Activated T-helper 2 cell treated with anti-CD3 and anti-CD28 coated beads, Interferon-gamma antibody, Interleukin-2, Interleukin-4, amounts not matched to agents 10 μg/mL and 5 μg/mL and 100 μg/mL, durations not matched to agents 14 hours and 24 hours and 36 hours (primary cell): ENCODE results near the gene RAB34. TPM values are rescaled to one million over a fixed set of nuclear protein-coding genes. Genes with fewer than 3 reads are reported as not detected.
"Not testable (repeated sequence)": the region's sequence is repeated elsewhere in the genome, so short reads cannot be mapped to it uniquely, and the experiment has no call there.

Experiments used
- DNase-seq: peaks from one replicate; pipeline ENCODE4 v3.0.0; 2021; ENCODE audit warnings: low spot score
- H3K27ac Mint-ChIP-seq: one replicate; pipeline ENCODE4 v1.8.0; 2021; ENCODE audit warnings: mixed read lengths
- H3K27me3 Mint-ChIP-seq: one replicate; pipeline ENCODE4 v1.8.0; 2021; ENCODE audit warnings: low read depth, mixed read lengths
- H3K36me3 Mint-ChIP-seq: one replicate; pipeline ENCODE4 v1.8.0; 2021; ENCODE audit warnings: low read depth, mixed read lengths
- H3K4me1 Mint-ChIP-seq: one replicate; pipeline ENCODE4 v1.8.0; 2021; ENCODE audit warnings: low read depth, mixed read lengths
- H3K4me3 Mint-ChIP-seq: one replicate; pipeline ENCODE4 v1.8.0; 2021; ENCODE audit warnings: low read depth, mild to moderate bottlenecking, moderate library complexity, mixed read lengths
- H3K9me3 Mint-ChIP-seq: one replicate; pipeline ENCODE4 v1.8.0; 2021; ENCODE audit warnings: mixed read lengths
- intact Hi-C: fragments of 100-400 bp; cut with micrococcal nuclease; formaldehyde crosslinking; loops from one replicate; pipeline ENCODE4 v1.15.1; 2023
- total RNA-seq: library from RNA; stranded (reverse); gene quantifications from 2 replicates; pipeline ENCODE4 v1.2.3, GENCODE V29; 2022

Gene RAB34
- total RNA-seq, 1 donor from 2014 or later, result 19.4 TPM

DNA sequence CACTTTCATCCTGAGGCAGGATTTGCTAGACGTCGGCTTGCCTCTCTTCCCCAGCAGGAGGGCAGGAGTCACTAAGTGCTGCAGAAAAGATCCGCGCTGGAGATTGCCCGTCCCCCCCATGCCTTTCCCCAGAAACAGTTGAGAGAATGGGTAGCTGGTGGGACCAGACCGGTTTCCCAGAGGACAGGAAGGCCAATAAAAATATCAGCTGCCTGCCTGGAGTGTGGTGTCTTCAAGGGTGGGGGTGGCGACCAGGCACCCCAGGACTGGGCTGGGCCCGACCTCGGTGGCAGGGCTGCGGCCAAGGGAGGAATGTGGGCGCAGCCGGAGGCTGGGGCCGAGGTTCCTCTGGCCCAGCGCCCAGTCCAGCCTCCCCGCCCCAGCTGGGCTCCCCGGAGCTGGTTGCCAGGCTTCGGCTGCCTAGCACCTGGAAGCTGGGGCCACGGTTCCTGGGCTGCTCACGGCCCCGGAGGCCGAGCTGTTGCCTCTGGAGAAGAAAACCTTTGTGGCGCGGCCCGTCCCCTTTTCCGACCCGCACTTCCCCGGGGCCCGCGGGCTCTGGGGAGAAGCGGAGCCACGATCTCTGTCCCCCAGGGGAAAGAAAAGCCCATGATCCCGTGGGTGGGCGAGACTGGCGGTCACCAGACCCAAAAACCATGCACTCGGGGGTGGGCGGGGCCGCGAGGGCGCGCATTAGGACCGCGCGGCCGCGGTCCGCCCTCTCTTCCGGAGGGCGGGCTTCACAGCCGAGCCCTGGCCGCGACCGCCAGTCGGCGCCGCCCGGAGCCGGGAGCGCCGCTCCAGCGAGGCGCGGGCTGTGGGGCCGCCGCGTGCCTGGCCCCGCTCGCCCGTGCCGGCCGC lies 25.8 kb upstream of the RAB34 start, which contains the start of gene TRAF4:
Gene TRAF4, plus strand, starts transcription at position 769 of the 861 bp plus-strand sequence. CDS start 102 bp downstream, outside the sequence.
- peaks cover 27% of the 10 kb centered on the region for H3K4me1 Mint-ChIP-seq
- peak within 1 kb of the TSS; percentile 81 for H3K27ac Mint-ChIP-seq
- peak; percentile 70 for DNase-seq
- intact Hi-C loops, result loop anchor here (1.0 kb wide), 1 partner anchor 15 kb away; the partner anchor contains the start of gene NEK8
- H3K36me3 Mint-ChIP-seq, result peaks cover 53% of the 10 kb centered on the region
- H3K27me3 Mint-ChIP-seq, result no peaks in the 10 kb centered on the region
- H3K4me3 Mint-ChIP-seq, result peak within 1 kb of the TSS; percentile 90
- peaks cover 1% of the 10 kb centered on the region for H3K9me3 Mint-ChIP-seq

DNA sequence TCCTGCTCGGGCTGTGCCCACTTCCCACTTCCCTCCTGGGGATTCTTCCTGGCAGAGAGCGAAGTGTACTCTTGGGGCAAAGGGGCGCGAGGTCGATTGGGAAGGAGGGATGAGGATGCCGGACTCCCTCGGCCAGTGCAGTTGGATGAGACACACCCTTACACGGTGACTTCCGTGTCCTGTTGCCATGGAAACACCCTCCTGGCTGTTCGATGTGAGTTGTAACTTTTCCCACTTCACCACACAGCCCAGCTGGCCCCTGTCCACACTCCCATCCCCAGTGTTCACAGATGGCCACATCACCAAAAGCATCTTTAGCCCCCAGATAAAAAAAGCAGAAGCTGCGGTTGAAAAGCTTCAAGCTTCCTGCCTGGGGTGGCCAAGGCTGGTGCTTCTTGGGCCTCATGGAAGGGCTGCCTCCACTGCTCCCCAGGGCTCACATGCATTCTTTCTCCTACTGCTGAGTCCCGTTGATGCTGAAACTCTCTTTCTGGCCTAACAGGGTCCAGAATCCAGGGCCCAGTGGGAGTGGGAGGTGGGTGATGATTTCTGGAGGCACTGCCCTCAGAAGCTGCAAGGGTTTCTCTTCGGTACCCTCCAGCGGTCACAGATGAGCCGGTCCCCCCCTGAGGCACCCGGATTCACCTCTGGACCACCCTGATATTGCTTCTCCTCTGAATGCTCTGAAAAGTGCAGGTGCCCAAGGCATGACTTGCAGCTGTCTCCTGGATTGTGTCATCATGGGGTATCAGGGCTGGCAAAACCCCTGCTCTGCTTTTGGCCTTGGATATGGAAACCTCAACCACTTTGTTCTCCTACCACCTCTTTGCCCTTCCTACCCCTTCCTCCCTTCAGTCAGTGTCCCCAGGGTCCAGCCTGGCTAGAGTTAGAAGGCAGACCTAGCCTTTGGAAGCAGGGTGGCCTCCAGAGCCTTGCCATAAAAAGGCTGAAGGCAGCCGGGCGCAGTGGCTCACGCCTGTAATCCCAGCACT lies 24.0 kb upstream of the RAB34 start:
- Mint-ChIP-seq H3K4me1 (peaks cover 32% of the 10 kb centered on the region), H3K4me3 (no peak overlapping the region)

DNA sequence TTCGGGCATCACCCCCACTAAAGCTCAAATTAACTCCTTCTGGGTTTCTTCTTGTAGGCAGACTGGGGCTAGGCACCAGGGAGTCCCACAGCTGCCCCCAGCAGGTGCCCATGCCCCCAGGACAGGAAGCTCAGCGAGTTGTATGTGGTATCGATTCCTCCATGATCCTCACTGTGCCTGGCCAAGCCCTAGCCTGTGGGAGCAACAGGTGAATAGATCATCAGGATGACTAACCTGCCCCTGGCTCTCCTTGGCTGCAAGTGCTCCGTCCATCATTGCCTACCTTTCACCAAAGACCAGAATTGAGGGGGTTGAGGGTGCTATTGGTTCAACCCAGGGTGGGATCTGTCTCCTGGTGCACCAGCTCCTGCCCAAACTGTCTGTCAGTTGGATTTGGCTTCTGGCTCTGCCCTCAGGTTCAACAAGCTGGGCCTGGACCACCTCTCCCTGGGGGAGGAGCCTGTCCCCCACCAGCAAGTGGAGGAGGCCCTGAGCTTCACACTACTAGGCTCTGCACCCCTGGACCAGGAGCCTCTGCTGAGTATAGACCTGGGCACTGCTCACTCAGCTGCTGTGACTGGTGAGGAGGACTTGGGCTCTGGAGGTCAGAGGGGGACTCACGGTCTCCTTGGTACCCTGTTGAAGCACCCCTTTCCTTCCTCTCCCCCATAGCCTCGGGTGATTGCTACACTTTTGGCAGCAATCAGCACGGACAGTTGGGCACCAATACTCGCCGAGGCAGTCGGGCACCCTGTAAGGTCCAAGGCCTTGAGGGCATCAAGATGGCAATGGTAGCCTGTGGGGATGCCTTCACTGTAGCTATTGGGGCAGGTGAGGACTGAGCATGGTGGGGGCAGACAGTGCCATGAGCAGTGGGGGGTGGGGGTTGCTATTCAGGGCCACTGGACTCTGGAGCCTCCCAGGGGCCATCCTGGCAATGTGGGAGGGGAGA lies 23.0 kb upstream of the RAB34 start:
- no peak overlapping the region for H3K4me3 Mint-ChIP-seq
- H3K9me3 Mint-ChIP-seq, result peaks cover 3% of the 10 kb centered on the region
- no peak for DNase-seq
- intact Hi-C loops, result no loop called here
- no peak overlapping the region for H3K27ac Mint-ChIP-seq
- peaks cover 30% of the 10 kb centered on the region for H3K36me3 Mint-ChIP-seq
- no peaks in the 10 kb centered on the region for H3K27me3 Mint-ChIP-seq
- H3K4me1 Mint-ChIP-seq, result peaks cover 32% of the 10 kb centered on the region

More for the DNA sequence above, 24.0 kb upstream of the RAB34 start:
- intact Hi-C loops, result no loop called here
- peaks cover 40% of the 10 kb centered on the region for H3K36me3 Mint-ChIP-seq
- peaks cover 3% of the 10 kb centered on the region for H3K9me3 Mint-ChIP-seq
- no peak for DNase-seq
- no peak overlapping the region for H3K27ac Mint-ChIP-seq
- no peaks in the 10 kb centered on the region for H3K27me3 Mint-ChIP-seq

DNA sequence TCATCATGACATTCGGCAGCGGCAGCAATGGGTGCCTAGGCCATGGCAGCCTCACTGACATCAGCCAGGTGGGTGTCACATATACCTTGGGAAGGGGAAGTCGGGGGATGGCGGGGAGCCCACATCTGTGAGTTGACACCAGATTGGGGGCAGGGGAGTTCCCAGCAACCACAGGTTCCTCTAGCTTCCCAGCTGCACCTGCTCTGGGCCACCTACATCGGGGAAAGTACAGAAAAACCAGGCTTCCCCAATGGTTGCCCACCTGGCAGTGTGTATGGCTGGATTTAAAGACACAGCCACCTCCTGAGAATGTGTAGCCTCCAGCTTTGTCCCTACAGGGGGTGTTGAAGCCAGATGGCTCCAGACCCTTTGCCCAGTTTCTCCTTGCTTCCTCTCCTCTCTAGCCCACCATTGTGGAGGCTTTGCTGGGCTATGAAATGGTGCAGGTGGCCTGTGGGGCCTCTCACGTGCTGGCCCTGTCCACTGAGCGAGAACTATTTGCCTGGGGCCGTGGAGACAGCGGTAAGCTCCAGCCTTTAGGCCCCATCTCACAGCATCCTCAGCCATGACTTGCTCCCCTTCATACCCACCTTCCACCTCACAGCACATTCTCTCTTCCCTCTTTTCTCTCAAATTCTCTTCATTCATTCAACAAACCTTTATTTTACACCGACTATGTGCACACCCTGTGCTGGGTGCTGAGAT lies 21.2 kb upstream of the RAB34 start:
- Mint-ChIP-seq H3K27me3 (no peaks in the 10 kb centered on the region), H3K36me3 (peaks cover 18% of the 10 kb centered on the region), H3K4me1 (peaks cover 39% of the 10 kb centered on the region), H3K9me3 (peaks cover 3% of the 10 kb centered on the region), H3K27ac (peak overlapping the region; percentile 67), H3K4me3 (peak overlapping the region; percentile 42)
- intact Hi-C loops, result no loop called here
- DNase-seq, result no peak

DNA sequence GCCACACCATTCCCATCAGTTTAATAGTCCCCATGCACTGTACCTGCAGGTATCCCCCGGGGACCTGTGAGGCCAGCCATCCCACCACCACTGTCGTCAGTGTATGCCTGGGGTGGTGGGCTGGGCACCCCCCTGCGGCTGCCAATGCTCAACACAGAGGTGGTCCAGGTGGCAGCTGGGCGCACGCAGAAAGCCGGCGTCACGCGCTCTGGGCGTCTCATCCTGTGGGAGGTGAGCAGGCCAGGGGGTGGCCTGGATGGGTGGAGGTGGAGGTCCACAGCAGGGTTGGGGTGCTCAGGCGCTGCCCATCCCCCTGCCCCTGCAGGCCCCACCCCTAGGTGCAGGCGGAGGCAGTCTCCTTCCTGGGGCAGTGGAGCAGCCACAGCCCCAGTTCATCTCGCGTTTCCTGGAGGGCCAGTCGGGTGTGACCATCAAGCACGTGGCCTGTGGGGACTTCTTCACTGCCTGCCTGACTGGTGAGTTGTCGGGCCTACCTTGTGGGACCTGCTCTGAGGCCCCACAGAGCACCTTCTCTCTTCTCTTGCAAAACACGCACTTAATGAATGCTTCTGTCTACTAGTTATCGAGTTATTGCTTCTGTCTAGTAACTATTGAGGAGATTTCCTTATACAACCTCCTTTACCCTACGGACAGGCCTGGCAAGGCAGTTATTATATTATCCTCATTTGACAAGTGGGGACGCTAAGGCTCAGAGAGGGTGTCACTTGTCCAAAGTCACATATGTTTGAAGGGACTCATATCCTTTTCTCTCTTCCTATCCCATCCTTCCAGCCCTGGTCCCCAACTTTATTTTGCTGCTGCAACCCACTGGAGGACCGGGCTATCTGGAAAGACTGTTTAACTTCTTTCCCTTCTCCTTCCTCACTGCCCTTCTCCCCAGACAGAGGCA lies 20.4 kb upstream of the RAB34 start:
- Mint-ChIP-seq H3K27me3 (no peaks in the 10 kb centered on the region), H3K36me3 (peaks cover 18% of the 10 kb centered on the region), H3K4me1 (peaks cover 37% of the 10 kb centered on the region), H3K9me3 (peaks cover 3% of the 10 kb centered on the region), H3K27ac (peak overlapping the region; percentile 62), H3K4me3 (peak overlapping the region; percentile 42)
- intact Hi-C loops, result no loop called here
- no peak for DNase-seq

DNA sequence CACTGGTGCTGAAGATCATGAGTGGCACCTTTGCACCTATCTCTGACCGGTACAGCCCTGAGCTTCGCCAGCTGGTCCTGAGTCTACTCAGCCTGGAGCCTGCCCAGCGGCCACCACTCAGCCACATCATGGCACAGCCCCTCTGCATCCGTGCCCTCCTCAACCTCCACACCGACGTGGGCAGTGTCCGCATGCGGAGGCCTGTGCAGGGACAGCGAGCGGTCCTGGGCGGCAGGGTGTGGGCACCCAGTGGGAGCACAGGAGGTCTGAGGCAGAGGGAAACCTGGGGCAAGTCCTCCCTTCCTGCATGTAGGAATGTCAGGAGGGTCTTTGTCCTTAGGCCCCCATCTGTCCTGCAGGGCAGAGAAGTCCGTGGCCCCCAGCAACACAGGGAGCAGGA lies 19.6 kb upstream of the RAB34 start:
- Mint-ChIP-seq H3K36me3 (peaks cover 18% of the 10 kb centered on the region), H3K4me3 (no peak overlapping the region), H3K27ac (no peak overlapping the region), H3K9me3 (peaks cover 3% of the 10 kb centered on the region), H3K4me1 (peaks cover 36% of the 10 kb centered on the region), H3K27me3 (no peaks in the 10 kb centered on the region)
- intact Hi-C loops, result no loop called here
- DNase-seq, result no peak

DNA sequence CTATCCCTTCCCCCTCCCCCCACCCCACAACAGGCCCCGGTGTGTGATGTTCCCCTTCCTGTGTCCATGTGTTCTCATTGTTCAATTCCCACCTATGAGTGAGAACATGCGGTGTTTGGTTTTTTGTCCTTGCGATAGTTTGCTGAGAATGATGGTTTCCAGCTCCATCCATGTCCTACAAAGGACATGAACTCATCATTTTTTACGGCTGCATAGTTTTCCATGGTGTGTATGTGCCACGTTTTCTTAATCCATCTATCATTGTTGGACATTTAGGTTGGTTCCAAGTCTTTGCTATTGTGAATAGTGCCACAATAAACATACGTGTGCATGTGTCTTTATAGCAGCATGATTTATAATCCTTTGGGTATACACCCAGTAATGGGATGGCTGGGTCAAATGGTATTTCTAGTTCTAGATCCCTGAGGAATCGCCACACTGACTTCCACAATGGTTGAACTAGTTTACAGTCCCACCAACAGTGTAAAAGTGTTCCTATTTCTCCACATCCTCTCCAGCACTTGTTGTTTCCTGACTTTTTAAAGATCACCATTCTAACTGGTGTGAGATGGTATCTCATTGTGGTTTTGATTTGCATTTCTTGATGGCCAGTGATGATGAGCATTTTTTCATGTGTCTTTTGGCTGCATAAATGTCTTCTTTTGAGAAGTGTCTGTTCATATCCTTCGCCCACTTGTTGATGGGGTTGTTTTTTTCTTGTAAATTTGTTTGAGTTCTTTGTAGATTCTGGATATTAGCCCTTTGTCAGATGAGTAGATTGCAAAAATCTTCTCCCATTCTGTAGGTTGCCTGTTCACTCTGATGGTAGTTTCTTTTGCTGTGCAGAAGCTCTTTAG lies 18.5 kb upstream of the RAB34 start:
- H3K9me3 Mint-ChIP-seq, H3K4me3 Mint-ChIP-seq, intact Hi-C loops, H3K27me3 Mint-ChIP-seq, DNase-seq: not testable (repeated sequence)
- H3K4me1 Mint-ChIP-seq, result peaks cover 31% of the 10 kb centered on the region
- H3K27ac Mint-ChIP-seq, result peak overlapping the region; percentile 55
- H3K36me3 Mint-ChIP-seq, result peaks cover 18% of the 10 kb centered on the region

DNA sequence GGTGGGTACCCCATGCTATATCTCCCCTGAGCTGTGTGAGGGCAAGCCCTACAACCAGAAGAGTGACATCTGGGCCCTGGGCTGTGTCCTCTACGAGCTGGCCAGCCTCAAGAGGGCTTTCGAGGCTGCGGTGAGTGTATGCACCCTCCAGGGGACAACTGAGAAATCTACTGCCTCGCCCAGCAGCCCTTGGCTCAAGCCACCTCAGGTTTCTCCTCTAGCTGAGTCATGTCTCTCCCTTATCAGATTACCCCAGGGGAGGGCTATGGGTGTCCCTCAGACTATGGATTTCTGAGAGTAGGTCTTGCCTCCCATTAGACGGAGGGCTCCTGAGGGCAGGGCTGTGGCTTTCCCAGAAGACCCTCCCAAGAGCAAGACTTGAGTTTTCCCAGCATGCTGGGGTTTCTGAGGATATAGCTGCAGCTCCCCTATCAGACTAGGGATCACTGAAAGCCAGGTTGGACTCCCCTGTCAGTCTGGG lies 17.6 kb upstream of the RAB34 start:
- Mint-ChIP-seq H3K4me1 (peaks cover 27% of the 10 kb centered on the region), H3K36me3 (peaks cover 14% of the 10 kb centered on the region), H3K27me3 (no peaks in the 10 kb centered on the region), H3K9me3 (peaks cover 3% of the 10 kb centered on the region), H3K4me3 (no peak overlapping the region), H3K27ac (no peak overlapping the region)
- intact Hi-C loops, result no loop called here
- DNase-seq, result no peak

DNA sequence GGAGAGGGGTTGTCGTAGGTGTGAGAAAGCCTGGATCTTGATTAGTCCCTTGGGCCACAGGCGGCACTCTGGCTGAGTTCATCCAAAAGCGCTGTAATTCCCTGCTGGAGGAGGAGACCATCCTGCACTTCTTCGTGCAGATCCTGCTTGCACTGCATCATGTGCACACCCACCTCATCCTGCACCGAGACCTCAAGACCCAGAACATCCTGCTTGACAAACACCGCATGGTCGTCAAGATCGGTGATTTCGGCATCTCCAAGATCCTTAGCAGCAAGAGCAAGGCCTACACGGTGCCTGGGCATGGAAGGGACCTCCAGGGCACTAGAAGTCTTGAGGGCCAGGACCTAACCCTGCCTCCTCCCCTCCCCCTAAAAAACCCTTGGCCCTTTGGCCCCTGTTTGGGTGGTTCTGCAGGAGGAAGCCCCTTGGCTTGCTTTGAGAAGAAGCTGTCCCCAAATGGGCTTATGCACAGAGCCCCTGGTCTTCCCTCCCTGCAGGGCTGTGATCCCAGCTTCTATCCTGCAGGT lies 17.1 kb upstream of the RAB34 start:
- no peak overlapping the region for H3K4me3 Mint-ChIP-seq
- no peaks in the 10 kb centered on the region for H3K27me3 Mint-ChIP-seq
- peaks cover 28% of the 10 kb centered on the region for H3K4me1 Mint-ChIP-seq
- H3K9me3 Mint-ChIP-seq, result peaks cover 3% of the 10 kb centered on the region
- peaks cover 13% of the 10 kb centered on the region for H3K36me3 Mint-ChIP-seq
- intact Hi-C loops, result no loop called here
- no peak for DNase-seq
- H3K27ac Mint-ChIP-seq, result no peak overlapping the region

DNA sequence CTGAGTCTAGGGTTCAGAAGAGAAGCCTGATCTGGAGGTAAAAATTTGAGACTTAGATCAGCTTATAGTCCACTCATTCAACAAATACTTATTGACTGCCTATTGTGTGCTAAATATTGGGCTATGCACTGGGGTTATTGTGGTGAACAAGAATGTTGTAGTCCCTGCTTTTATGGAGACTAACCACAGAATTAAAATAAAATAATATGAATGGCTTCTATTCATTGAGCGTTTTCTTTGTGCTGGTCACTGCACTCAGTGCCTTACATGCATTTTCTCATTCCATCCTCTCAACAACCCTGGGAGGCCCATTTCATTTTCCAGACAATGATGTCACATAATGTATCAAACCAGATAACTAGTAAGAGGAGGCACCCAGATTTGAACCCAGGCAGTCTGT lies 15.7 kb upstream of the RAB34 start:
- H3K36me3 Mint-ChIP-seq, result peaks cover 4% of the 10 kb centered on the region
- intact Hi-C loops, result no loop called here
- peaks cover under 1% of the 10 kb centered on the region for H3K9me3 Mint-ChIP-seq
- DNase-seq, result no peak
- peaks cover 24% of the 10 kb centered on the region for H3K4me1 Mint-ChIP-seq
- H3K27ac Mint-ChIP-seq, result no peak overlapping the region
- no peaks in the 10 kb centered on the region for H3K27me3 Mint-ChIP-seq
- H3K4me3 Mint-ChIP-seq, result no peak overlapping the region
